GM15510 (cell line): Measurements from ENCODE around the gene STOML1.

ENCODE experiments used
- POLR2A ChIP-seq: IDR thresholded peaks from 3 replicates; pipeline ENCODE4 v1.6.1; 2011; ENCODE audit warnings: borderline replicate concordance; ENCODE audit not compliant: insufficient read length; ENCODE audit errors: extremely low read depth

Gene STOML1

DNA sequence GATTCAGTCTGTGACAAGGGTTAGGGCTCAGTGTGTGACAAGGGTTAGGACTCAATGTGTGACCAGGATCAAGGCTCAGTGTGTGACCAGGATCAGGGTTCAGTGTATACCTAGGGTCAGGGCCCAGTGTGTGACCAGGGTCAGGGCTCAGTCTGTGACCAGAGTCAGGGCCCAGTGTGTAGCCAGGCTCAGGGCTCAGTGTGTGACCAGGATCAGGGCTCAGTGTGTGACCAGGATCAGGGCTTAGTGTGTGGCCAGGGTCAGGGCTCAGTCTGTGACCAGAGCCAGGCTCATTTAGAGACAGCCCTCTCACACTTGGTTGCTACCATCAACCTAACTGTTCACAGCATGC lies 41.6 kb downstream of the STOML1 start:
- TF ChIP-seq POLR2A = no peak

DNA sequence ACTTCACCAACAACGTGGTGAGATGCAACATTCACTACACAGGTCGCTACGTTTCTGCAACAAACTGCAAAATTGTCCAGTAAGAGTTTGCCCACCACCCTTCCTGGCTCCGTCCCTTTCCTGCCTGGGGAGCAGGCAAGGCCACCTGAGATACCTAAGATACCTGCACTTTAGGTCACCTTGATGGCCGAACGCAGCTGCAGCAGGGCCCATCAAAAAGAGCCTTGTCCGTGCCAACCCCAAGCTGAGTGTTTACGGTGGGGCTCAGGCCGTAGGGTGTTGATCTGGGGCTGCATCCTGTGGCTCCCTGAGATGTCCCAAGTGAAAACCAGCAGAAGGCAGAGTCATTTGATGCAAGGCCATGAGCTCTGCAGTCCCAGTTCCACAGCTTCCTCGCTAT lies 42.6 kb downstream of the STOML1 start:
- TF ChIP-seq POLR2A = no peak

DNA sequence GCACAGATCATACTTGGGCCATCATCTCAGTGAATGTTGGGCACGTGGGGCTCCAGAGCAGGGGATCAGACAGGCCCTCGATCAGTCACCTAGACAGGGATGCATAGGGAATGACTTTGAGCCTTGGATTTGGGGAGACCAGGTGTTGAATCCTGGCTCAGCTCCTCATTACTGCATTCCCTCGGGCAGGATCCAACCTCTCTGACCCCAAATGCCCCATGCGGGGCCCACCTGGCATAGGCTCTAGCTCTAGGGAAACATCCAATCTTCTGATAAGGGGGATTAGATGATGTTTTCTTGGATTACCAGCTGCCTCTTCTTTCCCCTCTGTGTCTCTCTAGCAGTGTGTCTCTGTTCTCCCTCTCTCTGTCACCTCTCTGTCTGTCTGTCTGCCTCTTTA lies 43.1 kb downstream of the STOML1 start:
- no peak for TF ChIP-seq POLR2A

DNA sequence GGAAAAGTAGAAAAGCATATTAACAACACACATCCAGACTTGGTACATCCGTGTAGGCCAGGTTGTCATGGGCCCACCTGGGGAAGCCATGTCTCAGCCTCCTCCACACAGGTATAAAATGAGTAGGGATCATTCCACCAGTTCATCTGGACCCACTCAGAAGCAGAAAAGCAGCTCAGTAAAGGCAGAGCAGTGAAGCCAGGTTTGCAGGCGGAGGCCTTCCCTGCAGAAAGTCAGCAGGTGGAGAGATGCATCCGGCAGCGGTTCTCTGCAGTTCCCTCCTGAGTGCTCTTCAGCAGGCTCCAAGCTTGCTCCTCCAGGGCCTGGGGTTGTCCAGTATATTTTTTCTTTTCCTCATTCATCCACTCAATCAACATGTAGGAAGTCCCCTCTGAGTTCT lies 43.7 kb downstream of the STOML1 start:
- no peak for TF ChIP-seq POLR2A

DNA sequence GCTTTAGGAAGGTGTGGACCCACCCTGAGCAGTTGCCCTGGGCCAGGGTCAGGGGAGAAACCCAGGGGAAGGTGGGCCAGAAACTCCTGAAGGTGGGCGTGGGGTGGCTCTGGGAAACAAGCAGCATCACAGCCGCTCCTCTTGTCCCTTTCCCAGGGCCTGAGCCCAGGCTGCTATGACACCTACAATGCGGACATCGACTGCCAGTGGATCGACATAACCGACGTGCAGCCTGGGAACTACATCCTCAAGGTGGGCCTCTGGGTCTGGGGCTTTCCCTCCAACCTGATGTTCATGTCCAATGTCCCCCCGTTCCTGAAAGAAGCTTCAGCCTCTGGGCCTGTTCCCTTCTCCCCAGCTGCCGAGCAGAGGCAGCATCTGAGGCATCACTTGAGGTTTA lies 44.4 kb downstream of the STOML1 start:
- TF ChIP-seq POLR2A = no peak

DNA sequence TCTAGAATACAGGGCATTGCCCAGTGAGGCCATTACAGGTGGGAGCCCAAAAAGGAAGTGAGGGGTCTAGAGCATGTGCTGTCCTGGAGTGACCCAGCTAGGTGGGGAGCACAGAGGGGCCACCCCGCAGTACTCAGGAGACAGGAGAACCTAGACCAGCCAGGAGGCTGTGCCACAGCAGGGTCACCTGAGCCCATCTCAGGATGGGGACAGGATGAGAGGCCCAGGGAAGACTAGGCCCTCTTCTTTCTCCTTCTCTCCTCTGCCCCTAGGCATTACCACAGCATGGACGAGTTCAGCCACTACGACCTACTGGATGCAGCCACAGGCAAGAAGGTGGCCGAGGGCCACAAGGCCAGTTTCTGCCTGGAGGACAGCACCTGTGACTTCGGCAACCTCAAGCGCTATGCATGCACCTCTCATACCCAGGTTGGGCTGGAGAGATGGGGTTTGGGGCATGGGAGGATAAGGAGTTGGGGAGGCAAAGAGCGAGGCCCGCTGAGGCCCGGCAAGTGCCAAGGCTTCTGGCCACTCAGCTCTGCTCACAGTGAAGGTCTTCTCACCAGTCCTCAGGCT lies 45.2 kb downstream of the STOML1 start:
- TF ChIP-seq POLR2A = no peak

DNA sequence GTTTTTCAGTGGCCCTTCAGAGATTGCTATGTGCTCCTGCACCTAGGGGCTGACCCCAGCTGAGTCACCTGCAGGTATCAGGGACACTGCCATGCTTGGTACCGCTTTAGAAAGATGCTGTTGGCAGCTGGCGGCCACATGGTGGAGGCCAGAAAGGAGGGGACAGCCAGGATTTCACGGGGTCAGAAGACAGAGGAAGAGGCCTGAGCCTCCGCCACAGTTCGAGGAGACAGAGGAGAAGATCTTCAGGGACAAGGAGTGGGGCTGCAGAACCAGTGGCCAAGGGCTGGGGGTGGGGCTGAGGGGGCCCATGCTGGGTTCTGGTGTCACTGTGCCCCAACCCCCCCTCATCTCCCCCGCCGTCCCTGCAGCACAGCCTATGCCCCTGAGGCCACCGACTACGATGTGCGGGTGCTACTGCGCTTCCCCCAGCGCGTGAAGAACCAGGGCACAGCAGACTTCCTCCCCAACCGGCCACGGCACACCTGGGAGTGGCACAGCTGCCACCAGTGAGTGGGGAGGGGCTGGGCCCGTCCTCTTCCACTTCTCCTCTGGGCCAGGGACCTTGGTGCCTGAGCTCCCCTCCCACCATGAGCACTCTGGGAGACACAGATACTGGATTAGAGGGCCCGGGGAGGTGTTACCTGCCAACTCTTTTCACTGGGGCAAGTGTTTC lies 45.9 kb downstream of the STOML1 start:
- TF ChIP-seq POLR2A = no peak

DNA sequence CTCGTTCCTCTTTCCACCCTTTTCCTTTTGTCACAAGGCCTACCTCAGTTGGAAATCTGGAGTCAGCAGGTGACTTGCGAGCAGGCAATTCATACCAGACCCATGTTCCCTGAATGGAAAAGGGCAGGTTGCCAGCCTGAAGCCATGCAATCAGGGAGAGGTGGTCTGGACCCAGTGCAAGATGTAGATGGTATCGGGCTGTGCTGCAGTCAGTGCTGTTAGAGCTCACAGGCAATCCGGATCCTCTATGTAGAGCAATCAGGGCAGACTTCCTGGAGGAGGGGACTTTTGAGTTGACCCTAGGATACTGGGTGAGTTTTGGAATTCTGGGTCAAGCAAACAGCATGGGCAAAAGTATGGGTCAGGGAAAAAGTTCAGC lies 47.0 kb downstream of the STOML1 start:
- no peak for TF ChIP-seq POLR2A

DNA sequence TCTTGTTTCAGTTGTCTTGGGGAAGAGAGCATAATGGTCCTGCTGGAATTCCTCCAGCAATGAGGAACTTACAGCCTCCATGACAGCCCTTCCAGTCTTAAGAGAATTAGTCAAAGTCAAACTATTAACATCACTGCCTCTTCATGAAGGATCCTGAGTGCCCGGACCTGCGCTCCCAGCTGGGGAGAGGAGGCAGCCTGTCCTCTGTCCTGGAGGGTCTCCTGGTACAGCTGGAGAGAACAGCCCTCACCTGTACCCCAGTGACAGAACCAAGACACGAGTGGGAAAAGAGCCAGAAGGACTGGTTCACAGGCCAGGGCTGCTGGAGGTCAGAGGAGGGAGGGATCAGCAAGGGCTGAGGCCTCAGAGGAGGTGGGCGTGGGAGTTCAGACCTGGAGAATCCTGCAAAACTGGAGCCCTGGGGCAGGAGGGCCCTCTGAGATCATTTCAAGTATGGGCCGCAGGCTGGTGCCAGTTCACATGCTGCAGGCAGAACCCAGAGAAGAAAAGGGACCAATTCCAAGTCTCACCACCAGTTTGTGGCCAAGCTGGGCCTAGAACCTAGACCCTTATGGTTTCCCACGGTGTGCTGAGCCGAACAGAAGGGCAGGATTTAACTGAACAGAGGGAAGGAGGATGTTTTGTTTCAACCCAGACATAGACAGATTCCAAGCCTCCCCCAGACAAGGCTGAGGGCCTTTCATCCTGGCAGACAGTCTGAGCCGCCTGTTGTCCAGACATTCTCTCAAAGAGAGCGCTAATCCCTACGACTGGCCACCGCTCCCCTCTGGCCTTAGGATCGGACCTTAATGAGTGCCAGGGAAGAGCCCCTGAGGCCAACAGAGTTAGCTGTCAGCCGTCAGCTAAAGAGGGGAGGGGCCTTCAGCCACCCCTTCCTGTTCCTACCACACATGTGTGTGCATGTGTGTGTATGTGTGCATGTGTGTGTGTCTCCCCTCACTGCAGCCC lies 47.6 kb downstream of the STOML1 start:
- TF ChIP-seq POLR2A = no peak

DNA sequence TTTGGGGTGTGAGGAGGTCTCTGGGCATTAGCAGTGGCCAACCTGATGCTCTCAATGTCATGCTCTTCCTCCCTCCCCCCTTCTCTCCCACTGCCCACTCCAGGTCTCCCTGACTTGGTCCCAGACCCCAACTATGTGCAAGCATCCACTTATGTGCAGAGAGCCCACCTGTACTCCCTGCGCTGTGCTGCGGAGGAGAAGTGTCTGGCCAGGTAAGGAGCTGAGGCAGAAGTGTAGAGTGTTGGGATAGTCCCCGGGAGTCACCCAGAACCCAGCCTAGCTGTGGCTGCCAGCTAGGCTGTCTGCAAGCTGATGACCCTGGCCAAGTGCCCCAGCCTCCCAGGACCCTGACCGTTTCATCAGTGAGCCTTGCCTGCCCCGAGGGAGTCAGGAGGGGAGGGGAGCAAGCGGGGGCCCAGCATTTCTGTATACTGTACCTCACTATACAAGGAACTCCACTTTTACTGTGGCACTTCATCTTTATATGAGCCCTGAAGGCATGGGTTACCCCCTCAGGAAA lies 49.3 kb downstream of the STOML1 start:
- no peak for TF ChIP-seq POLR2A

DNA sequence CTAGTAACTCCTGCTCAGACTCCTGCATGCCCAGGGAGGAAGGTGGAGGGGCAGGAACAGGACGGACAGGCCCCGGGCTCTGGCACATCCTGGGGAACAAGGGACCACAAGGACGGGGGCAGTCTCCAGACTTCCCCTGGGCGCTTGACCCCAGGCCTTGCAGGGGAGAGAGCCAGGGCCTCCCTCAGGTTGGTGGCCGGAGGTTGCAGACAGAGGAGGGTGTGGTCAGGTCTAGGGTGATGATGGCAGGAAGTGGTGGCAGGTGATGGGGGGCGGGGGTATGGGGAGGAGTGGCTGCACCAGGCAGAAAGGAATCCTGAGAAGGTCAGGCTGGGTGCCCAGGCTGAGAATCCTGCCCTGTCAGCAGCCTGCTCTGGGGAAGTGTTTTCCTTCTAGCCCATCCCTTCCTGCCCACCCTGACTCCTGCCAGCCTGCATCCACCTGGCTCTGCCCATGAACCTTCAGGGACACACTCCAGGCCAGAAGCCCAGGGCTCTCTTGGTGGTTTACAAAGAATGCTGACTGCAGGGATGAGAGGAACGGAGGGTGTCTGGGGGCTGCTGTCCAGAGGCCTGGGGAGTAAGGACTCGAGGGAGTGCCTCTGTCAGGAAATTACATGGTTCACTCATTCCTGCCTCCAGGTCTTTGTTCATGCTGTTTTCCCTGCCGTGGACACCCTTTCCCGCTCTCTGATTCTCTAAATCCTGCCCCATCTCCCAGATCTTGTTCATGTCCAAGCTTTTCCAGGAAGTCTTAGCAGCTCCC lies 50.0 kb downstream of the STOML1 start:
- no peak for TF ChIP-seq POLR2A

DNA sequence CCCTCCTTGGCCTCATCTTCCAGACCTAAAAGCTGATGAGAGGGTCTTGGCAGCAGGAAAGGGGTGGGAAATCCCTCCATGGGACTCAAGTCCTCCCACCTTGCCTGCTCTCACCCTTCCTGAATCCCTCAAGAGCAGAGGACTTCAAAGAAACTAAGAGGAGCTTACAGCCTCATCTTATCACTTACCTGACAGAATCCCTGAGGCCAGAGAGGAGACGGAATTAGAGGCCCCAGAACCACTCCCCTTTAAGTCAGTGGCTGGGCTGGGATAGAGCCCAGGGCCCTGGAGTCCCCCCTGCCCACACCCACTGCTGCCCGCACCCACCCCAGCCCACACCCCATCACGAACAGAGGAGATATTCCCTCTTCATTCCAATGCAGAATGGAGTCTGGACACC lies 50.6 kb downstream of the STOML1 start:
- TF ChIP-seq POLR2A = no peak

DNA sequence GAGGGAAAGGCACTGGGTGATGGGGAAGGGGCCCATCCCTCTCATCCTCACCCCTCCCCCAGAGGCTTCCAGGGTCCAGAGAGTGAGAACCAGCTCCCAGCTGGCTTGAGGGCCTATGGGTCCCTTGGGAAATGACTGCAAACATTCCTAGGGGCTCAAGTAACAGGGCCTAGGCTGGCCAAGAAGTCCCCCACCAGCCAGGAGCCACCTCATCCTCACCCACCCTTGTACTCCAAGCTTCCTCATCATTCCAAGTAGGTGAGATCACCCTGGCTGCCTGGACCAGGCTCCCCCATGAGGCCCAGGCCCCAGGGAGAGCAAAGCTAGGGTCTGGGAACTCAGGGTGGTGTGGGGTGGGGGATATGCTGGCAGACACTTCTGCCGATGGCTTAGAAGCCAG lies 51.1 kb downstream of the STOML1 start:
- no peak for TF ChIP-seq POLR2A

DNA sequence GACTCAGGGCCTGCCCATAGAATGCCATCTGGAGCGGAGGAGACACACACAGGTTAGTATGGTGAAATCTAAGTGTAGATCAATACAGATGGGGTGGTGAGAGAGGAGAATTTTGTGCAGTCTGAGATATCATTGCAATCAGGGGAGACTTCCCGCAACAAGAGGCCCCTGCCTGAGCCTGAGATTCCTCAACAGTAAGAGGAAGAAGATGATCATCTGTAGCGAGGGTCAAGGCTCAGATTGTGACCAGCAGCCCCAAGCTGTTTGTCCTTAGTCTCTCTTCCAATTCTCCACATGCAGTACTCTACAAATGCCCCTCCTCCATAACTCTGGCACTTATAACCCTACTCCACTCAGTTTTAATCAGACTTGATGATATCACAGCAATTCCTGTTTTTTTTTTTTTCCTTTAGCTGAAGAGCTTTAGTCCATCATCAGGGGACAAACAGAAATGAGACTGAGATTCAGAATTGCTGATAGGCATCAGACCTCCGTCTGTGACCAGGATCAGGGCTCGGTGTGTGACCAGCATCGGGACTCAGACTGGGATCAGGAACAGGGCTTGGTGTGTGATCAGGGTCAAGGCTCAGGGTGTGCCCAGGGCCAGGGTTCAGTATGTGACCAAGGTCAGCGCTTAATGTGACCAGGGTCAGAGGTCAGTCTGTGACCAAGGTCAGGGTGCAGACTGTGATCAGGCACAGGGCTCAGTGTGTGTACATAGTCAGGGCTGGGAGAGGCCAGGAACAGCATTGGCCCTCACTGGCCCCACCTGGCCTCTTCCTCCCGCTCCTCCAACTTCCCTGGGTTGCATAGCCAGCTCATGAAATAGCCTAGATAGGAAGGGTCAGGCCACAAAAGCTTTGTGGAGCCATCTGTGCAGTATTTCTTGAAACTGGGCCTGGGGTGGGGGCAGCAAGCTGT lies 51.8 kb downstream of the STOML1 start:
- no peak for TF ChIP-seq POLR2A
